OCI-LY7 (cell line): ENCODE measurements around the gene RAD51B. TPM values are rescaled to one million over a fixed set of nuclear protein-coding genes. Genes with fewer than 3 reads are reported as not detected.

Experiments used
- BruUV-seq: library from RNA; stranded (reverse); fragments of 400-500 nt; replicated peaks from 2 replicates; lab custom pipeline; 2021; lab: Mats Ljungman, UMichigan
- CTCF ChIA-PET: fragments of 300-600 bp; sonication (Branson Sonifier 250); formaldehyde crosslinking; loops from one replicate; lab custom pipeline; 2022; ENCODE audit warnings: antibody characterized with exemption; ENCODE audit not compliant: unreplicated experiment; lab: Charles Lee
- POLR2A ChIA-PET: fragments of 300-600 bp; sonication (Branson Sonifier 250); formaldehyde crosslinking; loops from one replicate; lab custom pipeline; 2022; ENCODE audit warnings: antibody characterized with exemption; lab: Charles Lee
- DNase-seq: peaks from one replicate; pipeline ENCODE4 v3.0.0-alpha.2; 2015; ENCODE audit warnings: low spot score
- H2AFZ ChIP-seq: fragments of 200-600 bp; sonication (generic), shearing (Covaris generic); 2 replicates; pipeline ENCODE4 v1.6.1; 2014; ENCODE audit warnings: mild to moderate bottlenecking, antibody characterized with exemption, low read length, moderate library complexity
- H3K27ac ChIP-seq: fragments of 200-600 bp; sonication (generic); 2 replicates; pipeline ENCODE4 v1.5.1; 2014; ENCODE audit warnings: mixed run types, low read depth, mild to moderate bottlenecking, moderate library complexity, low read length, inconsistent platforms; ENCODE audit not compliant: poor library complexity, severe bottlenecking
- H3K36me3 ChIP-seq: fragments of 200-600 bp; sonication (generic); 2 replicates; pipeline ENCODE4 v1.6.1; 2014; ENCODE audit warnings: mild to moderate bottlenecking, antibody characterized with exemption, low read length, moderate library complexity, mixed read lengths; ENCODE audit not compliant: insufficient read depth
- H3K4me1 ChIP-seq: fragments of 200-600 bp; sonication (generic); 2 replicates; pipeline ENCODE4 v1.5.1; 2014; ENCODE audit warnings: mild to moderate bottlenecking, low read length; ENCODE audit not compliant: insufficient read depth, poor library complexity, severe bottlenecking
- H3K4me2 ChIP-seq: fragments of 200-600 bp; sonication (generic); 2 replicates; pipeline ENCODE4 v1.6.1; 2014; ENCODE audit warnings: mild to moderate bottlenecking, low read length
- H3K4me3 ChIP-seq: fragments of 200-600 bp; sonication (generic); 2 replicates; pipeline ENCODE4 v1.5.1; 2014; ENCODE audit warnings: mild to moderate bottlenecking, low read depth, low read length; ENCODE audit not compliant: poor library complexity, severe bottlenecking
- H3K79me2 ChIP-seq: fragments of 200-600 bp; sonication (generic); 2 replicates; pipeline ENCODE4 v1.6.1; 2016; ENCODE audit warnings: low read depth, mild to moderate bottlenecking, low read length, moderate library complexity, mixed read lengths; ENCODE audit not compliant: insufficient read depth
- H3K9me2 ChIP-seq: fragments of 200-600 bp; sonication (generic); 2 replicates; pipeline ENCODE4 v1.6.1; 2016; ENCODE audit warnings: mild to moderate bottlenecking, low read length, mixed read lengths; ENCODE audit not compliant: insufficient read depth
- H3K9me3 ChIP-seq: fragments of 200-600 bp; sonication (generic); 2 replicates; pipeline ENCODE4 v1.6.1; 2014; ENCODE audit warnings: mild to moderate bottlenecking, mixed run types, low read length, mixed read lengths
- H4K20me1 ChIP-seq: fragments of 200-600 bp; sonication (generic); 2 replicates; pipeline ENCODE4 v1.6.1; 2014; ENCODE audit warnings: mild to moderate bottlenecking, antibody characterized with exemption, low read length, moderate library complexity, mixed read lengths; ENCODE audit not compliant: insufficient read depth
- CTCF ChIP-seq: fragments of 200-600 bp; sonication (generic); conservative IDR thresholded peaks from 2 replicates; pipeline ENCODE4 v1.5.1; 2014; ENCODE audit warnings: mild to moderate bottlenecking, antibody characterized with exemption, low read length, moderate library complexity, mixed read lengths
- EZH2phosphoT487 ChIP-seq: fragments of 200-600 bp; sonication (generic); IDR thresholded peaks from 2 replicates; pipeline ENCODE4 v1.6.1; 2018; ENCODE audit warnings: low read depth, borderline replicate concordance, mild to moderate bottlenecking, mixed run types, antibody characterized with exemption, low read length, moderate library complexity, mixed read lengths
- intact Hi-C: fragments of 100-400 bp; cut with micrococcal nuclease; formaldehyde crosslinking; loops from one replicate; pipeline ENCODE4 v1.10.0; 2022; ENCODE audit not compliant: unreplicated experiment
- total RNA-seq, 2 experiments: library from RNA; depleted of rRNA in 1 of 2; stranded (reverse); fragments of >200 nt in 1 of 2; shearing (Covaris generic) in 1 of 2; gene quantifications; 2 replicates each; pipeline ENCODE4 v1.2.3, GENCODE V29; 2014 to 2022

Gene RAD51B
- total RNA-seq, 2 experiments from 2014 or later: 41.4 to 89.9 TPM

GRCh38 chr14:68254669-68255527 is 435.3 kb downstream of the RAD51B start:
- Histone ChIP-seq H3K4me2 (no peak overlapping the region), H2AFZ (no peak overlapping the region), H3K27ac (no peak overlapping the region), H3K9me3 (no peaks in the 10 kb centered on the region; the same call in 1 of the 2 replicates), H3K36me3 (no peaks in the 10 kb centered on the region), H3K9me2 (no peaks in the 10 kb centered on the region), H4K20me1 (no peaks in the 10 kb centered on the region), H3K79me2 (no peaks in the 10 kb centered on the region), H3K4me3 (no peak overlapping the region), H3K4me1 (peaks cover 74% of the 10 kb centered on the region)
- CTCF ChIA-PET: interaction anchor here (1.2 kb wide), 1 partner anchor 562 kb away, joined by 3 read pairs; no protein-coding TSS in a partner anchor
- no peak for DNase-seq
- no TSS peak for BruUV-seq
- TF ChIP-seq EZH2phosphoT487 (no peak), CTCF (no peak)
- POLR2A ChIA-PET: interaction anchor here (0.7 to 1.3 kb wide), 4 partner anchors 58 to 557 kb away, joined by 3 to 4 read pairs (median 3); no protein-coding TSS in a partner anchor
- intact Hi-C loops: loop anchor here (5.0 kb wide), 1 partner anchor 252 kb away; no protein-coding TSS in a partner anchor

GRCh38 chr14:68255693-68256178 is 436.2 kb downstream of the RAD51B start:
- H3K36me3 ChIP-seq: no peaks in the 10 kb centered on the region
- no peaks in the 10 kb centered on the region; the same call in 1 of the 2 replicates for H3K9me3 ChIP-seq
- no peak overlapping the region for H2AFZ ChIP-seq
- H3K4me2 ChIP-seq: no peak overlapping the region
- H3K27ac ChIP-seq: no peak overlapping the region
- ChIA-PET POLR2A (interaction anchor here (0.7 to 1.3 kb wide), 2 partner anchors 11 to 148 kb away, joined by 3 to 5 read pairs; no protein-coding TSS in a partner anchor), CTCF (no interaction called here)
- intact Hi-C loops: no loop called here
- H4K20me1 ChIP-seq: no peaks in the 10 kb centered on the region
- peaks cover 74% of the 10 kb centered on the region for H3K4me1 ChIP-seq
- no peak overlapping the region for H3K4me3 ChIP-seq
- DNase-seq: no peak
- no TSS peak for BruUV-seq
- H3K79me2 ChIP-seq: no peaks in the 10 kb centered on the region
- H3K9me2 ChIP-seq: no peaks in the 10 kb centered on the region
- TF ChIP-seq EZH2phosphoT487: no peak
- TF ChIP-seq CTCF: no peak
